ENCODE results near the gene YWHAB. TPM values are rescaled to one million over a fixed set of nuclear protein-coding genes. Genes with fewer than 3 reads are reported as not detected.
A peak's percentile ranks its signal among the peaks of the same experiment; 100 is the strongest.

Gene YWHAB
- total RNA-seq, 2 experiments from 2014 or later = 163 to 167 TPM

DNA sequence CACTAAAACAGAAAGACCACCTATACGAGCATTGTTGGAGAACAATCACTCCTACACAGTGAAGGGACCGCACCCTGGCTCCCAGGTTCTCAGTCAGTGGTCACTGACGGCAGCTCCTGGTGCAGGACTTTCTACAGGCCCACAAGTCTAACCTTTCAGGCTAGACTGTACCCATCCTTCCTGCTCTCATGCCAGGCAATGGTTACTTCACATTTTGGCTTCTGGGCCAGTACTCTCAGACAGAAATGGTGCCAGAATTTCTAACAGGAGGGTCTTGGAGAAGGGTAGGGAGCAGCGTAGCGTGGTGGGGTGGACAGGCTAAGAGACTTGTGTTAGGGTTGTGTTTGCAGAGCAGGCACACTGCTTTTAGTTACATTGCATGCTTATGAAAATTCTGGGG lies 62.6 kb downstream of the YWHAB start:
- ChIA-PET POLR2A (interaction anchor here (2.4 kb wide), 1 partner anchor 12 kb away, joined by 8 read pairs; the partner anchor contains the start of gene TOMM34), CTCF (interaction anchor here (1.7 kb wide), 1 partner anchor 50 kb away, joined by 4 read pairs; no protein-coding TSS in a partner anchor)
- ATAC-seq (ENCODE audit: poor library complexity) (no peak), DNase-seq (no peak)
- intact Hi-C loops (cut with DNase I, micrococcal nuclease) = no loop called here
- Mint-ChIP-seq H3K9me3 (no peaks in the 10 kb centered on the region), H3K27ac (peak overlapping the region; percentile 24), H3K4me1 (ENCODE audit: low read depth) (peaks cover 10% of the 10 kb centered on the region), H3K4me3 (no peak overlapping the region), H3K36me3 (ENCODE audit: low read depth) (peaks cover 97% of the 10 kb centered on the region), H3K27me3 (no peaks in the 10 kb centered on the region)
- Histone ChIP-seq H3K9me3 (ENCODE audit: control insufficient read depth in 1 of 2, insufficient read depth in 1 of 2, low read length in 2 of 2) (no peaks in the 10 kb centered on the region), H3K4me1 (ENCODE audit: insufficient read depth, low read length) (no peaks in the 10 kb centered on the region), H3K27ac (ENCODE audit: low read depth in 1 of 2, low read length in 2 of 2) (no peak overlapping the region), H3K27me3 (ENCODE audit: control insufficient read depth in 1 of 2, insufficient read depth in 2 of 2, low read length in 2 of 2) (no peaks in the 10 kb centered on the region), H3K36me3 (ENCODE audit: insufficient read depth, low read length) (peaks cover 93% of the 10 kb centered on the region), H3K4me3 (ENCODE audit: low read length) (no peak overlapping the region)
- TF ChIP-seq, protein P1, sequence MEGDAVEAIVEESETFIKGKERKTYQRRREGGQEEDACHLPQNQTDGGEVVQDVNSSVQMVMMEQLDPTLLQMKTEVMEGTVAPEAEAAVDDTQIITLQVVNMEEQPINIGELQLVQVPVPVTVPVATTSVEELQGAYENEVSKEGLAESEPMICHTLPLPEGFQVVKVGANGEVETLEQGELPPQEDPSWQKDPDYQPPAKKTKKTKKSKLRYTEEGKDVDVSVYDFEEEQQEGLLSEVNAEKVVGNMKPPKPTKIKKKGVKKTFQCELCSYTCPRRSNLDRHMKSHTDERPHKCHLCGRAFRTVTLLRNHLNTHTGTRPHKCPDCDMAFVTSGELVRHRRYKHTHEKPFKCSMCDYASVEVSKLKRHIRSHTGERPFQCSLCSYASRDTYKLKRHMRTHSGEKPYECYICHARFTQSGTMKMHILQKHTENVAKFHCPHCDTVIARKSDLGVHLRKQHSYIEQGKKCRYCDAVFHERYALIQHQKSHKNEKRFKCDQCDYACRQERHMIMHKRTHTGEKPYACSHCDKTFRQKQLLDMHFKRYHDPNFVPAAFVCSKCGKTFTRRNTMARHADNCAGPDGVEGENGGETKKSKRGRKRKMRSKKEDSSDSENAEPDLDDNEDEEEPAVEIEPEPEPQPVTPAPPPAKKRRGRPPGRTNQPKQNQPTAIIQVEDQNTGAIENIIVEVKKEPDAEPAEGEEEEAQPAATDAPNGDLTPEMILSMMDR (IDR thresholded peaks at IDR 0.05) = no peak

DNA sequence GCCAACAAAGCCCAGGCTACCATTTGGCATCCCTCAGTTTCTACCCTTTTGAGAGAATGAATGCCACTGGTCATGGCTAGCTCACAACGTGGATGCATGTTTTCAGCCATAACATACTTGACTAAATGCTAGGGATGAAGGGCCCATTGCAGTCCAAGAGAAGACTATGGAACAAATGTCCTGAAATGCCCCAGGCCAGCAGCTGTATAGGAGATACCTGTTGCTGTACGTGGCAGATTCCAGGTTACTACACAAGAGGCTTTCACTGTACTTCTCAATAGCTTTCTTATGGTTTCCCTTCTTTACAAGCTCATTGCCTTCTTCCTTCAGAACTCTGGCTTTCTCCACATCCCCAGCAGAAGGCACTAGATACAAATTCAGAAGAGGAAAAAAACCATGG lies 63.0 kb downstream of the YWHAB start:
- Mint-ChIP-seq H3K27ac (no peak overlapping the region), H3K4me1 (ENCODE audit: low read depth) (peaks cover 14% of the 10 kb centered on the region), H3K36me3 (ENCODE audit: low read depth) (peaks cover 97% of the 10 kb centered on the region), H3K4me3 (no peak overlapping the region), H3K27me3 (no peaks in the 10 kb centered on the region), H3K9me3 (no peaks in the 10 kb centered on the region)
- H3K4me1 ChIP-seq (ENCODE audit: insufficient read depth, low read length) = no peaks in the 10 kb centered on the region
- H3K36me3 ChIP-seq (ENCODE audit: insufficient read depth, low read length) = peaks cover 92% of the 10 kb centered on the region
- TF ChIP-seq, protein P1 (IDR thresholded peaks at IDR 0.05) = no peak
- intact Hi-C loops (cut with DNase I, micrococcal nuclease) = no loop called here
- no peak overlapping the region for H3K4me3 ChIP-seq (ENCODE audit: low read length)
- H3K27ac ChIP-seq (ENCODE audit: low read depth in 1 of 2, low read length in 2 of 2) = no peak overlapping the region
- ATAC-seq (ENCODE audit: poor library complexity) (no peak), DNase-seq (no peak)
- no peaks in the 10 kb centered on the region for H3K9me3 ChIP-seq (ENCODE audit: control insufficient read depth in 1 of 2, insufficient read depth in 1 of 2, low read length in 2 of 2)
- ChIA-PET POLR2A (interaction anchor here (2.4 kb wide), 1 partner anchor 12 kb away, joined by 8 read pairs; the partner anchor contains the start of gene TOMM34), CTCF (interaction anchor here (1.4 to 1.7 kb wide), 2 partner anchors 10 to 49 kb away, joined by 3 to 4 read pairs; no protein-coding TSS in a partner anchor)
- no peaks in the 10 kb centered on the region for H3K27me3 ChIP-seq (ENCODE audit: control insufficient read depth in 1 of 2, insufficient read depth in 2 of 2, low read length in 2 of 2)

DNA sequence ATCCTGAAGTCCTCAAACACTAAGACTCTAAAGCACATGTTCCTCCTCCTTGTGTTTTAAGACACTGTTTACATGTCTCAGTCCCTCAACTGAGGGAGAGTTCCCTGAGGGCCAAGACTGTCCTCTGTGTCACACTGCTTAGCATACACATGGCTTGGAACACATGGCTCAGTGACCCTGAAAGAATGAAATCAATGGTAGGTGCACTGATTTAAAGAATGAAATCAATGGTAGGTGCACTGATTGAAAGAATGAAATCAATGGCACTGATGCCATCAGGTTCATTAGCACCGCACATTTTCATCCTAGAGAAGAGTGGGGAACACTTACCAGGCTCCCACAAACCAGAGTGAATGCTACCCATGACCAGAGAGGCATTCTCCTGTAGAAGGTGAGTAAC lies 64.9 kb downstream of the YWHAB start:
- no peaks in the 10 kb centered on the region for H3K9me3 Mint-ChIP-seq
- Histone ChIP-seq H3K4me3 (ENCODE audit: low read length) (no peak overlapping the region), H3K36me3 (ENCODE audit: insufficient read depth, low read length) (peaks cover 96% of the 10 kb centered on the region), H3K27me3 (ENCODE audit: control insufficient read depth in 1 of 2, insufficient read depth in 2 of 2, low read length in 2 of 2) (no peaks in the 10 kb centered on the region), H3K9me3 (ENCODE audit: control insufficient read depth in 1 of 2, insufficient read depth in 1 of 2, low read length in 2 of 2) (no peaks in the 10 kb centered on the region), H3K4me1 (ENCODE audit: insufficient read depth, low read length) (no peaks in the 10 kb centered on the region), H3K27ac (ENCODE audit: low read depth in 1 of 2, low read length in 2 of 2) (no peak overlapping the region)
- H3K4me3 Mint-ChIP-seq = no peak overlapping the region
- peak overlapping the region; percentile 37 for H3K27ac Mint-ChIP-seq
- intact Hi-C loops (cut with DNase I, micrococcal nuclease) = no loop called here
- ATAC-seq (ENCODE audit: poor library complexity) (no peak), DNase-seq (no peak)
- TF ChIP-seq, protein P1 (IDR thresholded peaks at IDR 0.05) = no peak
- peaks cover 98% of the 10 kb centered on the region for H3K36me3 Mint-ChIP-seq (ENCODE audit: low read depth)
- ChIA-PET POLR2A (interaction anchor here (1.8 to 2.4 kb wide), 2 partner anchors 10 to 25 kb away, joined by 3 to 8 read pairs; partner anchors contain the start of gene TOMM34), CTCF (interaction anchor here (1.4 kb wide), 1 partner anchor 94 kb away, joined by 3 read pairs; no protein-coding TSS in a partner anchor)
- peaks cover 22% of the 10 kb centered on the region for H3K4me1 Mint-ChIP-seq (ENCODE audit: low read depth)
- H3K27me3 Mint-ChIP-seq = no peaks in the 10 kb centered on the region

Data from CD4-positive, alpha-beta T cell (primary cell).